ENCODE measurements around the gene IGFL1.

DNA sequence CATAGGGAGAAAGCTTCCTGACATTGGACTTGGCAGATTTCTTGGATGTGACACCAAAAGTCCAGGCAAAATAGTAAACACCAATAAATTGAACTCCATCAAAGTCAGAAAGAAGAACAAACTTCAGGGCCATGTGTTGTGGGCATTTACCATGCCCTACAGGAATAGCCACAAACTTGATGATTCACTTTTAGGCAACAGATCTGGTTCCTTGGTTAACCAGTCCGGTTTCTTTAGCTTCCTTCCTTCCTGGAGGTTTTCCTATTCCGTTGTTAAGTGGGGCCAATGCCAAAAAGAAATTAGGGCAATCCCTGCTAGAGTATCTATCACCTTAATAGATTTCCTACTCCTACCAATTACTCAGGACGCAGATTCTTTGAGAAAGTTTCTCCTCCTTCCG is 25.2 kb downstream of the IGFL1 start:
- TF ChIP-seq, protein P1, sequence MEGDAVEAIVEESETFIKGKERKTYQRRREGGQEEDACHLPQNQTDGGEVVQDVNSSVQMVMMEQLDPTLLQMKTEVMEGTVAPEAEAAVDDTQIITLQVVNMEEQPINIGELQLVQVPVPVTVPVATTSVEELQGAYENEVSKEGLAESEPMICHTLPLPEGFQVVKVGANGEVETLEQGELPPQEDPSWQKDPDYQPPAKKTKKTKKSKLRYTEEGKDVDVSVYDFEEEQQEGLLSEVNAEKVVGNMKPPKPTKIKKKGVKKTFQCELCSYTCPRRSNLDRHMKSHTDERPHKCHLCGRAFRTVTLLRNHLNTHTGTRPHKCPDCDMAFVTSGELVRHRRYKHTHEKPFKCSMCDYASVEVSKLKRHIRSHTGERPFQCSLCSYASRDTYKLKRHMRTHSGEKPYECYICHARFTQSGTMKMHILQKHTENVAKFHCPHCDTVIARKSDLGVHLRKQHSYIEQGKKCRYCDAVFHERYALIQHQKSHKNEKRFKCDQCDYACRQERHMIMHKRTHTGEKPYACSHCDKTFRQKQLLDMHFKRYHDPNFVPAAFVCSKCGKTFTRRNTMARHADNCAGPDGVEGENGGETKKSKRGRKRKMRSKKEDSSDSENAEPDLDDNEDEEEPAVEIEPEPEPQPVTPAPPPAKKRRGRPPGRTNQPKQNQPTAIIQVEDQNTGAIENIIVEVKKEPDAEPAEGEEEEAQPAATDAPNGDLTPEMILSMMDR (conservative IDR thresholded peaks at IDR 0.05; ENCODE audit: low read length), result no peak
- TF ChIP-seq EZH2phosphoT487 (IDR thresholded peaks at IDR 0.05; ENCODE audit: borderline replicate concordance), result no peak
